ENCODE results near the gene ZNF684. TPM values are rescaled to one million over a fixed set of nuclear protein-coding genes. Genes with fewer than 3 reads are reported as not detected.

The ZNF684 gene
- total and polyA plus RNA-seq, 12 donors, result 1.4 to 19.2 (median 7.5) TPM

DNA sequence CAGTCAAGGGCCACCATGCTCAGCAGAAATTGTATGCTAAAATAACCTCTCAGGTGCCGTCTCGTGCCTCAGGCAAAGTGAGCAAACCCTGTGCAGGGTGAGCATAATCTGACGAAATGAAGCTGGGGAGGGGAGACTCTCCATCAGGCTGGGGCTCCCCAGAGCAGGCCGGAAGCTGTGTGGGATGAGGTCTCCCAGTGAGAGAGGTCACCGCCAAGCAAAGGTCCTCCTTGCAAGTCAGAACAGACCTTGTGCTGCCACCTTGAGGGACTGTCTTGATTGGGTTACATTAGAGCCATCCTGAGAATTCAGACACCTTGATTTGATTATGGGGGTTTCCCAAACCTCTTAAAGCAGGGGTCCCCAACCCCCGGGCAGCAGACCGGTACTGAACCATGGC is 64.2 kb downstream of the ZNF684 start:
- Histone ChIP-seq H3K4me3 (no peak overlapping the region), H3K4me1 (replicated peaks in 1 of 2) (no peaks in the 10 kb centered on the region), H3K9me3 (replicated peaks in 1 of 3) (no peaks in the 10 kb centered on the region), H3K27me3 (no peaks in the 10 kb centered on the region), H3K27ac (no peak overlapping the region), H3K36me3 (replicated peaks in 1 of 2) (no peaks in the 10 kb centered on the region)
- no peak for DNase-seq
- intact Hi-C loops (cut with DNase I), result no loop called here
- WGBS, 4 donors, result 83 to 98% (median 94%) methylated on average over 5 to 7 of the region's 7 CpGs
- TF ChIP-seq, protein P1, sequence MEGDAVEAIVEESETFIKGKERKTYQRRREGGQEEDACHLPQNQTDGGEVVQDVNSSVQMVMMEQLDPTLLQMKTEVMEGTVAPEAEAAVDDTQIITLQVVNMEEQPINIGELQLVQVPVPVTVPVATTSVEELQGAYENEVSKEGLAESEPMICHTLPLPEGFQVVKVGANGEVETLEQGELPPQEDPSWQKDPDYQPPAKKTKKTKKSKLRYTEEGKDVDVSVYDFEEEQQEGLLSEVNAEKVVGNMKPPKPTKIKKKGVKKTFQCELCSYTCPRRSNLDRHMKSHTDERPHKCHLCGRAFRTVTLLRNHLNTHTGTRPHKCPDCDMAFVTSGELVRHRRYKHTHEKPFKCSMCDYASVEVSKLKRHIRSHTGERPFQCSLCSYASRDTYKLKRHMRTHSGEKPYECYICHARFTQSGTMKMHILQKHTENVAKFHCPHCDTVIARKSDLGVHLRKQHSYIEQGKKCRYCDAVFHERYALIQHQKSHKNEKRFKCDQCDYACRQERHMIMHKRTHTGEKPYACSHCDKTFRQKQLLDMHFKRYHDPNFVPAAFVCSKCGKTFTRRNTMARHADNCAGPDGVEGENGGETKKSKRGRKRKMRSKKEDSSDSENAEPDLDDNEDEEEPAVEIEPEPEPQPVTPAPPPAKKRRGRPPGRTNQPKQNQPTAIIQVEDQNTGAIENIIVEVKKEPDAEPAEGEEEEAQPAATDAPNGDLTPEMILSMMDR (IDR thresholded peaks at IDR 0.05), result no peak
- TF ChIP-seq POLR2A (IDR thresholded peaks at IDR 0.05), result no peak

Small RNA genes within 50 kb of the gene (small RNA-seq; reads per million reads assigned to genes)
- 0 reads per million in 2 donors for gene AL356379.1

Other genes with a start within 250 kb of the ZNF684 start
- 10 to 100 TPM in 2 of 9 donors, 1 to 10 TPM in 7; 2.7 to 40.3 (median 5.8) TPM for gene COL9A2, start 214.4 kb upstream of the ZNF684 start, total RNA-seq
- 10 to 100 TPM in 2 of 3 donors, under 1 TPM in 1; 0.35 to 12.6 (median 12.2) TPM for gene COL9A2, start 214.4 kb upstream of the ZNF684 start, polyA plus RNA-seq
- 10 to 100 TPM; 23.0 to 52.8 (median 37.8) TPM for gene SMAP2, start 157.9 kb upstream of the ZNF684 start, total RNA-seq
- gene SMAP2, start 157.9 kb upstream of the ZNF684 start, polyA plus RNA-seq, result 10 to 100 TPM; 15.0 to 55.9 (median 20.1) TPM
- 1 to 10 TPM in 7 of 9 donors, under 1 TPM in 2; 0.68 to 2.6 (median 1.4) TPM for gene ZFP69B, start 81.2 kb upstream of the ZNF684 start, total RNA-seq
- 1 to 10 TPM in 1 of 3 donors, under 1 TPM in 2; 0.34 to 2.1 (median 0.97) TPM for gene ZFP69B, start 81.2 kb upstream of the ZNF684 start, polyA plus RNA-seq
- 1 to 10 TPM in 8 of 9 donors, under 1 TPM in 1; 0.18 to 2.5 (median 1.8) TPM for gene ZFP69, start 54.3 kb upstream of the ZNF684 start, total RNA-seq
- 1 to 10 TPM; 2.5 to 3.2 (median 2.9) TPM for gene ZFP69, start 54.3 kb upstream of the ZNF684 start, polyA plus RNA-seq
- 10 to 100 TPM in 2 of 9 donors, 1 to 10 TPM in 7; 1.8 to 11.1 (median 7.1) TPM for gene EXO5, start 22.9 kb upstream of the ZNF684 start, total RNA-seq
- 1 to 10 TPM; 4.7 to 8.3 (median 8.2) TPM for gene EXO5, start 22.9 kb upstream of the ZNF684 start, polyA plus RNA-seq
- gene RIMS3, start 134.0 kb downstream of the ZNF684 start, total RNA-seq, result 10 to 100 TPM in 1 of 9 donors, 1 to 10 TPM in 8; 1.6 to 10.3 (median 3.2) TPM
- 1 to 10 TPM in 2 of 3 donors, under 1 TPM in 1; 0.84 to 5.1 (median 3.9) TPM for gene RIMS3, start 134.0 kb downstream of the ZNF684 start, polyA plus RNA-seq
- 10 to 100 TPM; 35.9 to 73.8 (median 51.3) TPM for gene NFYC, start 160.1 kb downstream of the ZNF684 start, total RNA-seq
- gene NFYC, start 160.1 kb downstream of the ZNF684 start, polyA plus RNA-seq, result 10 to 100 TPM; 37.5 to 65.2 (median 38.8) TPM